ENCODE measurements around the gene GRM8.

GRM8 gene

GRCh38 chr7:127066974-127067373, 185.8 kb downstream of the GRM8 start:
- no peaks in the 10 kb centered on the region for H3K27me3 ChIP-seq (ENCODE audit: control insufficient read depth in 1 of 2, insufficient read depth in 2 of 2, low read length in 2 of 2)
- H3K9ac ChIP-seq (ENCODE audit: low read length): no peak overlapping the region
- H3K4me3 ChIP-seq (ENCODE audit: low read depth in 1 of 2, low read length in 2 of 2): no peak overlapping the region
- H3K27ac ChIP-seq (ENCODE audit: low read depth, low read length): no peak overlapping the region
- H3K9me3 ChIP-seq (ENCODE audit: low read length): no peaks in the 10 kb centered on the region
- H3K36me3 ChIP-seq (ENCODE audit: insufficient read depth, low read length): no peaks in the 10 kb centered on the region
- H3K4me1 ChIP-seq (ENCODE audit: insufficient read depth, low read length): no peaks in the 10 kb centered on the region

- H3K36me3 ChIP-seq (ENCODE audit: insufficient read depth, low read length): no peaks in the 10 kb centered on the region
- no peak overlapping the region for H3K27ac ChIP-seq (ENCODE audit: low read depth, low read length)
- H3K27me3 ChIP-seq (ENCODE audit: control insufficient read depth in 1 of 2, insufficient read depth in 2 of 2, low read length in 2 of 2): no peaks in the 10 kb centered on the region
- no peak overlapping the region for H3K9ac ChIP-seq (ENCODE audit: low read length)
- no peaks in the 10 kb centered on the region for H3K4me1 ChIP-seq (ENCODE audit: insufficient read depth, low read length)
- no peaks in the 10 kb centered on the region for H3K9me3 ChIP-seq (ENCODE audit: low read length)
- H3K4me3 ChIP-seq (ENCODE audit: low read depth in 1 of 2, low read length in 2 of 2): no peak overlapping the region
Measured at GRCh38 chr7:127059475-127059874, 193.3 kb downstream of the GRM8 start.

- H3K9ac ChIP-seq (ENCODE audit: low read length): no peak overlapping the region
- H3K36me3 ChIP-seq (ENCODE audit: insufficient read depth, low read length): no peaks in the 10 kb centered on the region
- H3K4me3 ChIP-seq (ENCODE audit: low read depth in 1 of 2, low read length in 2 of 2): no peak overlapping the region
- no peaks in the 10 kb centered on the region for H3K4me1 ChIP-seq (ENCODE audit: insufficient read depth, low read length)
- H3K27ac ChIP-seq (ENCODE audit: low read depth, low read length): no peak overlapping the region
- H3K9me3 ChIP-seq (ENCODE audit: low read length): no peaks in the 10 kb centered on the region
- H3K27me3 ChIP-seq (ENCODE audit: control insufficient read depth in 1 of 2, insufficient read depth in 2 of 2, low read length in 2 of 2): no peaks in the 10 kb centered on the region
Measured at GRCh38 chr7:127057918-127058317, 194.8 kb downstream of the GRM8 start.

GRCh38 chr7:127056202-127056601, 196.5 kb downstream of the GRM8 start:
- Histone ChIP-seq H3K9ac (ENCODE audit: low read length) (no peak overlapping the region), H3K27me3 (ENCODE audit: control insufficient read depth in 1 of 2, insufficient read depth in 2 of 2, low read length in 2 of 2) (no peaks in the 10 kb centered on the region), H3K4me3 (ENCODE audit: low read depth in 1 of 2, low read length in 2 of 2) (no peak overlapping the region), H3K4me1 (ENCODE audit: insufficient read depth, low read length) (no peaks in the 10 kb centered on the region), H3K36me3 (ENCODE audit: insufficient read depth, low read length) (no peaks in the 10 kb centered on the region), H3K27ac (ENCODE audit: low read depth, low read length) (no peak overlapping the region), H3K9me3 (ENCODE audit: low read length) (no peaks in the 10 kb centered on the region)

- Histone ChIP-seq H3K27me3 (ENCODE audit: control insufficient read depth in 1 of 2, insufficient read depth in 2 of 2, low read length in 2 of 2) (no peaks in the 10 kb centered on the region), H3K4me1 (ENCODE audit: insufficient read depth, low read length) (no peaks in the 10 kb centered on the region), H3K4me3 (ENCODE audit: low read depth in 1 of 2, low read length in 2 of 2) (no peak overlapping the region), H3K36me3 (ENCODE audit: insufficient read depth, low read length) (no peaks in the 10 kb centered on the region), H3K9ac (ENCODE audit: low read length) (no peak overlapping the region), H3K9me3 (ENCODE audit: low read length) (no peaks in the 10 kb centered on the region), H3K27ac (ENCODE audit: low read depth, low read length) (no peak overlapping the region)
Measured at GRCh38 chr7:127047521-127047920, 205.2 kb downstream of the GRM8 start.

- no peak overlapping the region for H3K4me3 ChIP-seq (ENCODE audit: low read depth in 1 of 2, low read length in 2 of 2)
- no peaks in the 10 kb centered on the region for H3K4me1 ChIP-seq (ENCODE audit: insufficient read depth, low read length)
- H3K27ac ChIP-seq (ENCODE audit: low read depth, low read length): no peak overlapping the region
Measured at GRCh38 chr7:127041689-127042452, 210.9 kb downstream of the GRM8 start.

GRCh38 chr7:127040042-127040441, 212.7 kb downstream of the GRM8 start:
- no peaks in the 10 kb centered on the region for H3K36me3 ChIP-seq (ENCODE audit: insufficient read depth, low read length)
- no peak overlapping the region for H3K4me3 ChIP-seq (ENCODE audit: low read depth in 1 of 2, low read length in 2 of 2)
- H3K9me3 ChIP-seq (ENCODE audit: low read length): no peaks in the 10 kb centered on the region
- H3K27ac ChIP-seq (ENCODE audit: low read depth, low read length): no peak overlapping the region
- H3K27me3 ChIP-seq (ENCODE audit: control insufficient read depth in 1 of 2, insufficient read depth in 2 of 2, low read length in 2 of 2): no peaks in the 10 kb centered on the region
- no peaks in the 10 kb centered on the region for H3K4me1 ChIP-seq (ENCODE audit: insufficient read depth, low read length)
- H3K9ac ChIP-seq (ENCODE audit: low read length): no peak overlapping the region

More at GRCh38 chr7:127041689-127042452, 210.9 kb downstream of the GRM8 start:
- Histone ChIP-seq H3K9ac (ENCODE audit: low read length) (no peak overlapping the region), H3K27me3 (ENCODE audit: control insufficient read depth in 1 of 2, insufficient read depth in 2 of 2, low read length in 2 of 2) (no peaks in the 10 kb centered on the region), H3K36me3 (ENCODE audit: insufficient read depth, low read length) (no peaks in the 10 kb centered on the region), H3K9me3 (ENCODE audit: low read length) (no peaks in the 10 kb centered on the region)

GRCh38 chr7:127039541-127039940, 213.2 kb downstream of the GRM8 start:
- Histone ChIP-seq H3K4me1 (ENCODE audit: insufficient read depth, low read length) (no peaks in the 10 kb centered on the region), H3K9ac (ENCODE audit: low read length) (no peak overlapping the region), H3K9me3 (ENCODE audit: low read length) (no peaks in the 10 kb centered on the region), H3K27ac (ENCODE audit: low read depth, low read length) (no peak overlapping the region), H3K4me3 (ENCODE audit: low read depth in 1 of 2, low read length in 2 of 2) (no peak overlapping the region), H3K36me3 (ENCODE audit: insufficient read depth, low read length) (no peaks in the 10 kb centered on the region), H3K27me3 (ENCODE audit: control insufficient read depth in 1 of 2, insufficient read depth in 2 of 2, low read length in 2 of 2) (no peaks in the 10 kb centered on the region)

- H3K27ac ChIP-seq (ENCODE audit: low read depth, low read length): no peak overlapping the region
- H3K36me3 ChIP-seq (ENCODE audit: insufficient read depth, low read length): no peaks in the 10 kb centered on the region
- no peaks in the 10 kb centered on the region for H3K9me3 ChIP-seq (ENCODE audit: low read length)
- H3K4me3 ChIP-seq (ENCODE audit: low read depth in 1 of 2, low read length in 2 of 2): no peak overlapping the region
- no peaks in the 10 kb centered on the region for H3K27me3 ChIP-seq (ENCODE audit: control insufficient read depth in 1 of 2, insufficient read depth in 2 of 2, low read length in 2 of 2)
- no peaks in the 10 kb centered on the region for H3K4me1 ChIP-seq (ENCODE audit: insufficient read depth, low read length)
- H3K9ac ChIP-seq (ENCODE audit: low read length): no peak overlapping the region
Measured at GRCh38 chr7:127035203-127035849, 217.4 kb downstream of the GRM8 start.

GRCh38 chr7:127034186-127034806, 218.4 kb downstream of the GRM8 start:
- Histone ChIP-seq H3K4me1 (ENCODE audit: insufficient read depth, low read length) (no peaks in the 10 kb centered on the region), H3K27ac (ENCODE audit: low read depth, low read length) (no peak overlapping the region), H3K27me3 (ENCODE audit: control insufficient read depth in 1 of 2, insufficient read depth in 2 of 2, low read length in 2 of 2) (no peaks in the 10 kb centered on the region), H3K9ac (ENCODE audit: low read length) (no peak overlapping the region), H3K9me3 (ENCODE audit: low read length) (no peaks in the 10 kb centered on the region), H3K36me3 (ENCODE audit: insufficient read depth, low read length) (no peaks in the 10 kb centered on the region), H3K4me3 (ENCODE audit: low read depth in 1 of 2, low read length in 2 of 2) (no peak overlapping the region)

GRCh38 chr7:127029823-127030222, 222.9 kb downstream of the GRM8 start:
- H3K27ac ChIP-seq (ENCODE audit: low read depth, low read length): no peak overlapping the region
- no peak overlapping the region for H3K9ac ChIP-seq (ENCODE audit: low read length)
- H3K4me3 ChIP-seq (ENCODE audit: low read depth in 1 of 2, low read length in 2 of 2): no peak overlapping the region
- no peaks in the 10 kb centered on the region for H3K36me3 ChIP-seq (ENCODE audit: insufficient read depth, low read length)
- no peaks in the 10 kb centered on the region for H3K9me3 ChIP-seq (ENCODE audit: low read length)
- no peaks in the 10 kb centered on the region for H3K4me1 ChIP-seq (ENCODE audit: insufficient read depth, low read length)
- no peaks in the 10 kb centered on the region for H3K27me3 ChIP-seq (ENCODE audit: control insufficient read depth in 1 of 2, insufficient read depth in 2 of 2, low read length in 2 of 2)
